HK-2 (cell line): ENCODE measurements around the gene GRIFIN.
"Not testable (repeated sequence)": the region's sequence is repeated elsewhere in the genome, so short reads cannot be mapped to it uniquely, and the experiment has no call there.

Source experiments
- DNase-seq: peaks from one replicate; pipeline ENCODE4 v3.0.0-alpha.2; 2018; ENCODE audit not compliant: unreplicated experiment

Gene GRIFIN

GRCh38 chr7:2453849-2454248 is 22.3 kb downstream of the GRIFIN start:
- not testable (repeated sequence) for DNase-seq

GRCh38 chr7:2452643-2453270 is 23.4 kb downstream of the GRIFIN start:
- DNase-seq, result no peak

GRCh38 chr7:2452074-2452507 is 24.1 kb downstream of the GRIFIN start:
- no peak for DNase-seq

- DNase-seq, result peak; percentile 88
Observed at GRCh38 chr7:2451171-2452073, 24.8 kb downstream of the GRIFIN start.

GRCh38 chr7:2450198-2451107 is 25.7 kb downstream of the GRIFIN start:
- no peak for DNase-seq

- DNase-seq, result no peak
Observed at GRCh38 chr7:2446676-2447075, 29.5 kb downstream of the GRIFIN start.

- DNase-seq, result no peak
Observed at GRCh38 chr7:2445898-2446555, 30.2 kb downstream of the GRIFIN start.

- DNase-seq, result no peak
Observed at GRCh38 chr7:2445047-2445446, 31.2 kb downstream of the GRIFIN start.

GRCh38 chr7:2444476-2444875 is 31.7 kb downstream of the GRIFIN start:
- DNase-seq, result peak; percentile 20

- no peak for DNase-seq
Observed at GRCh38 chr7:2443491-2443890, 32.7 kb downstream of the GRIFIN start.

- no peak for DNase-seq
Observed at GRCh38 chr7:2441430-2442058, 34.7 kb downstream of the GRIFIN start.

GRCh38 chr7:2440608-2441245 is 35.5 kb downstream of the GRIFIN start:
- DNase-seq, result no peak

- no peak for DNase-seq
Observed at GRCh38 chr7:2438775-2439174, 37.4 kb downstream of the GRIFIN start.

GRCh38 chr7:2438186-2438585 is 38.0 kb downstream of the GRIFIN start:
- DNase-seq, result no peak

- no peak for DNase-seq
Observed at GRCh38 chr7:2437537-2438148, 38.6 kb downstream of the GRIFIN start.

- no peak for DNase-seq
Observed at GRCh38 chr7:2437136-2437535, 39.1 kb downstream of the GRIFIN start.

- DNase-seq, result no peak
Observed at GRCh38 chr7:2436341-2437104, 39.7 kb downstream of the GRIFIN start.

GRCh38 chr7:2435146-2435545 is 41.1 kb downstream of the GRIFIN start:
- no peak for DNase-seq
